GM13976 (cell line): ENCODE results near the gene MB.

Experiments
- DNase-seq: peaks from one replicate; pipeline ENCODE4 v3.0.0; 2012; ENCODE audit warnings: low spot score
- CTCF ChIP-seq: IDR thresholded peaks from 2 replicates; pipeline ENCODE4 v1.5.1; 2012; ENCODE audit warnings: borderline replicate concordance, mild to moderate bottlenecking; ENCODE audit not compliant: insufficient read depth; ENCODE audit errors: extremely low read depth, missing control alignments, control extremely low read depth
- in situ Hi-C: fragments of 300-500 bp; cut with MboI; formaldehyde crosslinking; loops from one replicate; pipeline ENCODE4 v1.12.0; 2022; ENCODE audit warnings: low sequenced_read_pairs, mixed read lengths, inconsistent platforms; ENCODE audit not compliant: unreplicated experiment

MB gene

GRCh38 chr22:35561796-35562526 lies 55.2 kb downstream of the MB start:
- no peak for DNase-seq
- in situ Hi-C loops: no loop called here

GRCh38 chr22:35560824-35561223 lies 56.3 kb downstream of the MB start:
- in situ Hi-C loops: no loop called here
- no peak for DNase-seq
- no peak for TF ChIP-seq CTCF

More at GRCh38 chr22:35561796-35562526, 55.2 kb downstream of the MB start:
- TF ChIP-seq CTCF: no peak

- no peak for TF ChIP-seq CTCF
- DNase-seq: no peak
- in situ Hi-C loops: no loop called here
Observed at GRCh38 chr22:35560366-35560765, 56.8 kb downstream of the MB start.

- in situ Hi-C loops: no loop called here
- TF ChIP-seq CTCF: no peak
Observed at GRCh38 chr22:35559354-35560005, 57.6 kb downstream of the MB start.

GRCh38 chr22:35558719-35559118 lies 58.4 kb downstream of the MB start:
- TF ChIP-seq CTCF: no peak
- no peak for DNase-seq
- in situ Hi-C loops: no loop called here

More at GRCh38 chr22:35559354-35560005, 57.6 kb downstream of the MB start:
- no peak for DNase-seq

GRCh38 chr22:35558031-35558430 lies 59.1 kb downstream of the MB start:
- no peak for DNase-seq
- in situ Hi-C loops: no loop called here
- TF ChIP-seq CTCF: no peak
